Inflammatory macrophage treated with lipopolysaccharide for 4 hours (primary cell): ENCODE results near the gene ARID5A.
"Not testable (repeated sequence)": the region's sequence is repeated elsewhere in the genome, so short reads cannot be mapped to it uniquely, and the experiment has no call there.

Experiments
- DNase-seq: peaks from one replicate; pipeline ENCODE4 v3.0.0-alpha.2; 2020

The ARID5A gene

GRCh38 chr2:96536445-96537065, at the start of gene ARID5A:
Gene ARID5A, plus strand, starts transcription at chr2:96536752. Its CDS starts 75 bp downstream, at chr2:96536827.
- peak; percentile 96 for DNase-seq

GRCh38 chr2:96489261-96489660, 47.3 kb upstream of the ARID5A start:
- DNase-seq = no peak

GRCh38 chr2:96489663-96490062, 46.9 kb upstream of the ARID5A start:
- DNase-seq = peak; percentile 93

- no peak for DNase-seq
Observed at GRCh38 chr2:96491860-96492497, 44.6 kb upstream of the ARID5A start.

- no peak for DNase-seq
Observed at GRCh38 chr2:96493072-96493471, 43.5 kb upstream of the ARID5A start.

GRCh38 chr2:96494188-96494587, 42.4 kb upstream of the ARID5A start:
- no peak for DNase-seq

- no peak for DNase-seq
Observed at GRCh38 chr2:96495982-96496629, 40.4 kb upstream of the ARID5A start.

- DNase-seq = no peak
Observed at GRCh38 chr2:96498021-96498431, 38.5 kb upstream of the ARID5A start.

GRCh38 chr2:96498611-96499010, 37.9 kb upstream of the ARID5A start:
- not testable (repeated sequence) for DNase-seq

GRCh38 chr2:96499061-96499960, 37.2 kb upstream of the ARID5A start:
- DNase-seq = no peak

GRCh38 chr2:96500385-96501066, 36.0 kb upstream of the ARID5A start:
- DNase-seq = no peak

- DNase-seq = peak; percentile 59
Observed at GRCh38 chr2:96501471-96501874, 35.1 kb upstream of the ARID5A start.

- DNase-seq = no peak
Observed at GRCh38 chr2:96501886-96502810, 34.4 kb upstream of the ARID5A start.

- DNase-seq = peak; percentile 53
Observed at GRCh38 chr2:96502891-96503636, 33.5 kb upstream of the ARID5A start.

GRCh38 chr2:96503637-96504243, 32.8 kb upstream of the ARID5A start:
- DNase-seq = no peak

- DNase-seq = peak; percentile 86
Observed at GRCh38 chr2:96505231-96505889, 31.2 kb upstream of the ARID5A start, which contains the start of gene NEURL3. Gene NEURL3, minus strand, starts transcription at chr2:96505357. Its CDS starts 71 bp downstream, at chr2:96505286.

- DNase-seq = no peak
Observed at GRCh38 chr2:96506016-96506906, 30.3 kb upstream of the ARID5A start.

- no peak for DNase-seq
Observed at GRCh38 chr2:96506907-96507240, 29.7 kb upstream of the ARID5A start.
